ENCODE data around the gene BBS9.

DNA sequence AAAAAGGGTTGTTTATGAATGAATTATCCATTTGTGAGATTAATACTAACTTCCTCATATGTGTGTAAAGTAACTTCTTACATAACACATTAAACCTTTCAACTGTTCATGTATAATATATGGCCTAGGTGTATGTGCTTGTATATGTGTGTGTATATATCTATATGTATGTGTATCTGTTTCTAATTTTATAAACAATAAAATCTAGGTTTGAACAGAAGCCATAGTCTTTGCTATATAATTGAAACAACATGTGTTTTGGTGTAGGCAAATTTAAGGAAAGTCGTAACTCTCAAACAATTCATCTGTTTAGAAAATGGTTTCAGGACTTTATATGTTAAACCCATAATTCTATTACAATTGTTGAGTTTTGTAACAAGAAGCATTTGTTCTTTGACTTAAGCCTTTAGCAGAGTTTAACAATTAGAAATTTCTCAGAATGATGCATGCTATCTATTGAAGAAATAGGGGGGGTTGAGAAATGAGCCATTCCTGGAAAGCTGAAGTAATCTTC, 103.3 kb downstream of the BBS9 start:
- TF ChIP-seq, protein P1, sequence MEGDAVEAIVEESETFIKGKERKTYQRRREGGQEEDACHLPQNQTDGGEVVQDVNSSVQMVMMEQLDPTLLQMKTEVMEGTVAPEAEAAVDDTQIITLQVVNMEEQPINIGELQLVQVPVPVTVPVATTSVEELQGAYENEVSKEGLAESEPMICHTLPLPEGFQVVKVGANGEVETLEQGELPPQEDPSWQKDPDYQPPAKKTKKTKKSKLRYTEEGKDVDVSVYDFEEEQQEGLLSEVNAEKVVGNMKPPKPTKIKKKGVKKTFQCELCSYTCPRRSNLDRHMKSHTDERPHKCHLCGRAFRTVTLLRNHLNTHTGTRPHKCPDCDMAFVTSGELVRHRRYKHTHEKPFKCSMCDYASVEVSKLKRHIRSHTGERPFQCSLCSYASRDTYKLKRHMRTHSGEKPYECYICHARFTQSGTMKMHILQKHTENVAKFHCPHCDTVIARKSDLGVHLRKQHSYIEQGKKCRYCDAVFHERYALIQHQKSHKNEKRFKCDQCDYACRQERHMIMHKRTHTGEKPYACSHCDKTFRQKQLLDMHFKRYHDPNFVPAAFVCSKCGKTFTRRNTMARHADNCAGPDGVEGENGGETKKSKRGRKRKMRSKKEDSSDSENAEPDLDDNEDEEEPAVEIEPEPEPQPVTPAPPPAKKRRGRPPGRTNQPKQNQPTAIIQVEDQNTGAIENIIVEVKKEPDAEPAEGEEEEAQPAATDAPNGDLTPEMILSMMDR (IDR thresholded peaks at IDR 0.05) = no peak
- TF ChIP-seq EZH2 (IDR thresholded peaks at IDR 0.05; ENCODE audit: borderline replicate concordance, insufficient read depth, low read depth, low read length, poor library complexity, severe bottlenecking) = no peak

All from B cell (primary cell).